ENCODE measurements around the gene MRPS2.

- TF ChIP-seq CTCF (optimal IDR thresholded peaks at IDR 0.05 in 1 of 3, IDR thresholded peaks at IDR 0.05 in 1 of 3, conservative IDR thresholded peaks at IDR 0.05 in 1 of 3; ENCODE audit: extremely low read depth in 1 of 3, insufficient read depth in 2 of 3, low read length in 3 of 3) (no peak), EZH2 (IDR thresholded peaks at IDR 0.05; ENCODE audit: low read length) (no peak)
Observed at GRCh38 chr9:135471791-135472640, 28.5 kb upstream of the MRPS2 start.

Measured in keratinocyte (primary cell).